ENCODE results near the gene TSC22D4.
"Not testable (repeated sequence)": the region's sequence is repeated elsewhere in the genome, so short reads cannot be mapped to it uniquely, and the experiment has no call there.

Gene TSC22D4

DNA sequence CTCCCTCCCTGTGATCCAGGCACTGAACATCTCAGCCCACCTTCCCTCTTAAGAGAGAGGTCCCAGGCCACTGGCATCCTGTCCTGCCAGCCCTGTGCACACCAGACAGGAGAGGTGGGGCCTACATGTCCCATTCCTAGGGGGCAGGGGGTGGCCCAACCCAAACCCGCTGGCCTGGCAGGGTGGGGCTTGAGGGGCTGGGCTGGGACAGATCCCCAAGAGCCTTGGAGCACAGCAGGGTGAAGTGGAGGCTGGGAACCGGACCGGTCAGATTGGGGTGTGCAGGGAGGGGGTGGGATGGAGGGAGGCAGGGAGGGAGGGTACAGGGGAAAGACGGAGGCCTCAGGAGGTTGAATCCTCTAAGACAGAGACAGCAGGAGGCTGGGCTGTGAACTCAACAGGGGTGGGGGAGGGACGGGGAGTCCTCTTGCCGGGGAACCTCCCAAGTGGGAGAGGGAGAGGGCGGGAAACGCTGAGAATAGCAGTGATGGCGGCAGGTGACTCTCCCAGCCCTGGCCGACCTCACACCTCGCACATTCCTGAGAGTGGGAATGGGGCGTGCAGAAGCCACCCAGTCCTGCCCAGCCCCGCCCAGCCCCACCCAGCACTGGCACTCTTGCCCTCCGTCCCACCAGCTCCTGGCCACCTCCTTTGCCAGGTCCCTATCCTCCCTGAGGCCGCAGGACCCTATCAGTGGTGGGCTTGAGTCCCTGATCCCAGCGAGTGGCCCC lies 6.7 kb downstream of the TSC22D4 start:
- no peak for DNase-seq

DNA sequence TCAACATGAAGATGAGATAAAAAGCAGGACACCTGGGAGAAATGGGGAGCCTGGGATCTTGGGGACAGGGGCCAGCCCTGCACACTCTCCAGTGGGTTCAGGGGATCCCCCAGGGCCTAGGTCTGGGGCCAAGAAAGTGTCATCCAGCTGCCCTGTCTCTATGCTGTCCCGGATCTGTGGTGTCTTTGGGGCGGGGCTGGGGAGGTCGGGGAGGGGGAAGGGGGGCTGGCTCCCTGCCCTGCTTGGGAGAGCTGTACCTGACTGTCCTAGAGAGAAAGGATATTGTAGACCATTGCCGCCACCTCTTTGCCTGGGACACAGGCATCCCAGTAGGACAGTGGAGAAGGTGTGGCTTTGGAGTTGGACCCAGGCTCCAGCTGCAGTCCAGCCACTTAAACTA lies 8.0 kb downstream of the TSC22D4 start:
- DNase-seq = no peak

- DNase-seq = peak; percentile 83
Measured at GRCh38 chr7:100469227-100470044, 9.6 kb downstream of the TSC22D4 start.

GRCh38 chr7:100467638-100468373 lies 11.2 kb downstream of the TSC22D4 start:
- DNase-seq = no peak

- no peak for DNase-seq
Measured at GRCh38 chr7:100466653-100467605, 12.1 kb downstream of the TSC22D4 start.

GRCh38 chr7:100465702-100466311 lies 13.2 kb downstream of the TSC22D4 start:
- DNase-seq = no peak

DNA sequence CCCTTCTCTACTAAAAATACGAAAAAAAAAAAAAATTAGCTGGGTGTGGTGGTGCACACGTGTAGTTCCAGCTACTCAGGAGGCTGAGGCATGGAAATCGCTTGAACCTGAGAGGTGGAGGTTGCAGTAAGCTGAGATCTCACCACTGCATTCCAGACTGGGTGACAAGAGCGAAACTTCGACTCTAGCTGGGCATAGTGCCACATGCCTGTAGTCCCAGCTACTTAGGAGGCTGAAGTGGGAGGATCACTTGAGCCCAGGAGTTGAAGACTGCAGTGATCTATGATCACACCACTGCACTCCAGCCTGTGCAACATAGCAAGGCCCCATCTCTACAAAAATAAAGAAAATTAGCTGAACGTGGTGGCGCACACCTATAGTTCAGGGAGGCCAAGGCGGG lies 13.7 kb downstream of the TSC22D4 start:
- DNase-seq = no peak

DNA sequence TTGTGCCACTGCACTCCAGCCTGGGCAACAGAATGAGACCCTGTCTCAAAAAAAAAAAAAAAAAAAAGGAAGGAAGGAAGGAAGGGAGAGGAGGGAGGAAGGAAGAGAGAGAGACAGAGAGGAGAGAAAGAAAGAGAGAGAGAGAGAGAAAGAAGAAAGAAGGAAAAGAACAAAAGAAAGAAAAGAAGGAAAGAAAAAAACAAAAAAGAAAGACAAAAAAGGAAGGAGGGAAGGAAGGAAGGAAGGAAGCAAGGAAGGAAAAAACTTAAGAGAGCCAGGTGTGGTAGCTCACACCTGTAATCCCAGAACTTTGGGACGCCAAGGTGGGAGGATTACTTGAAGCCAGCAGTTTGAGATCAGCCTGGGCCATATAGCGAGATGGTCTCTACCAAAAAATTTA lies 14.2 kb downstream of the TSC22D4 start:
- DNase-seq = no peak

- DNase-seq = no peak
Measured at GRCh38 chr7:100464210-100464660, 14.8 kb downstream of the TSC22D4 start, which contains the start of gene SPACDR. Gene SPACDR (minus strand): TSS chr7:100464260. CDS start chr7:100464025, 235 bp downstream.

DNA sequence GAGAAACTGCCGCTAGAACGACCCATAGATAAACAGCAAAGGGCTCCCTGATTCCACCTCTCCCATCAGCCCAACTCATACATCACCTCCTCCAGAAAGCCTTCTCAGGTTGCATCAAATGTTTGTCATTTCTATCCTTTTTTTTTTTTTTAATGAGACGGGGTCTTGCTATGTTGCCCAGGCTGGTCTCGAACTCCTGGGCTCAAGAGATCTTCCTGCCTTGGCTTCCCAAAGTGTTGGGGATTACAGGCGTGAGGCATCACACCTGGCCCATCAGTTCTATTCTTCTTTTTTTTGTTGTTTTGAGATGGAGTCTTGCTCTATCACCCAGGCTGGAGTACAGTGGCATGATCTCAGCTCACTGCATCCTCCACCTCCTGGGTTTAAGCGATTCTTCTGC lies 22.0 kb downstream of the TSC22D4 start:
- no peak for DNase-seq

DNA sequence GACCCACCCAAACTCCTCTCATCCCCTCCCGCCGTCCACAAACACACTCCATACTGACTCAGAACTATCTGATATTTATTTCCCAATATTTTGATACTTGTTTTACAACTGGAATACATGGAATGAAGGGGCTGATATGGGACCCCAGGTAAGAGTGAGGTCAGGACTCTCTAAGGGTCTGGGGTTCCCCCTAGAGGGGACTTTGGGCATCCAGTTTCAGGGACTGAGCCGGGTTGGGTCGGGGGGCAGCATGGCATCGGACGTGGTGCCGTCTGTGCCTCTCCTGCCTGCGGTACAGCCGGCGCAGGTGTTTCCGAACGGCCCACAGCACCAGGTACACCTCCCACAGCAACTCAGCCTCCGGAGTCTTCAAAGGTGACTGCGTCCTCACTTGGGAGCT lies 22.5 kb downstream of the TSC22D4 start:
- no peak for DNase-seq

- DNase-seq = no peak
Measured at GRCh38 chr7:100455206-100455605, 23.8 kb downstream of the TSC22D4 start.

- DNase-seq = not testable (repeated sequence)
Measured at GRCh38 chr7:100453854-100454253, 25.2 kb downstream of the TSC22D4 start.

DNA sequence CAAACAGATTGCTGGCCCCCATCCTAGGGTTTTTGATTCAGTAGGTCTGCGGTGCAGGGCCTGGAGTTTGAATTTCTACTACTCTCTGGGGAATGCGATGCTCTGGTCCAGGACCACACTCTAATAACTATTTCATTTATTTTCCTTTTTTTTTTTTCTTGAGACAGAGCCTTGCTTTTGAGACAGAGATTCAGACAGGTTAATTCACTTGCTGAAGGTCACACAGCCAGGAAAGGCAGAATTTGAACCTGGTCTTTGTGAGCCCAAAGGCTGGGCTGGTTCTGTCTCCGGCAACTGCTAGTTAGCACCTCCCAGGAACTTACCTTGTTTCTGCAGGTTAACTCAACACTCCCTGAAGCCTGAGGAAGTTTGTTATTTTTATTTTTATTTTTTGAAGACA lies 26.5 kb downstream of the TSC22D4 start:
- DNase-seq = no peak

DNA sequence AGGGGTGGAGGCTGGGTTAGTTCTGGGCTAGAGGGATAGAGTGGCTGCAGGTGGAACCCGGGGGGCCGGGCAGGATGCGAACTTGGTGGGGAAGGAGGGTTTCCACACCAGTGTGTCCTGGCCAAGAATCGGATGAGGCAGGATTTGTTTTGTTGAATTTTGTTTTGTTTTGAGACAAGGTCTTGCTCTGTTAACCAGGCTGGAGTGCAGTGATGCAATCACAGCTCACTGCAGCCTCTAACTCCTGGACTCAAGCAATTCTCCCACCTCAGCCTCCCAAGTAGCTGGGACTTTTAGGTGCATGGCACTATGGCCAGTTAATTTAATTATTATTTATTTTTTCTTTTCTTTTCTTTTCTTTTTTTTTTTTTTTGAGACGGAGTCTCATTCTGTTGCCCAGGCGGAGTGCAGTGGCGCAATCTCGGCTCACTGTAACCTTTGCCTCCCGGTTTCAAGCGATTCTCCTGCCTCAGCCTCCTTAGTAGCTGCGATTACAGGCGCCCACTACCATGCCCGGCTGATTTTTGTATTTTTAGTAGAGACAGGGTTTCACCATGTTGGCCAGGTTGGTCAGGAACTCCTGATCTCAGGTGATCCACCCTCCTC lies 29.7 kb downstream of the TSC22D4 start:
- no peak for DNase-seq

GRCh38 chr7:100447363-100447762 lies 31.7 kb downstream of the TSC22D4 start:
- not testable (repeated sequence) for DNase-seq

GRCh38 chr7:100446040-100446439 lies 33.0 kb downstream of the TSC22D4 start:
- no peak for DNase-seq

GRCh38 chr7:100444311-100445278 lies 34.4 kb downstream of the TSC22D4 start:
- no peak for DNase-seq

DNA sequence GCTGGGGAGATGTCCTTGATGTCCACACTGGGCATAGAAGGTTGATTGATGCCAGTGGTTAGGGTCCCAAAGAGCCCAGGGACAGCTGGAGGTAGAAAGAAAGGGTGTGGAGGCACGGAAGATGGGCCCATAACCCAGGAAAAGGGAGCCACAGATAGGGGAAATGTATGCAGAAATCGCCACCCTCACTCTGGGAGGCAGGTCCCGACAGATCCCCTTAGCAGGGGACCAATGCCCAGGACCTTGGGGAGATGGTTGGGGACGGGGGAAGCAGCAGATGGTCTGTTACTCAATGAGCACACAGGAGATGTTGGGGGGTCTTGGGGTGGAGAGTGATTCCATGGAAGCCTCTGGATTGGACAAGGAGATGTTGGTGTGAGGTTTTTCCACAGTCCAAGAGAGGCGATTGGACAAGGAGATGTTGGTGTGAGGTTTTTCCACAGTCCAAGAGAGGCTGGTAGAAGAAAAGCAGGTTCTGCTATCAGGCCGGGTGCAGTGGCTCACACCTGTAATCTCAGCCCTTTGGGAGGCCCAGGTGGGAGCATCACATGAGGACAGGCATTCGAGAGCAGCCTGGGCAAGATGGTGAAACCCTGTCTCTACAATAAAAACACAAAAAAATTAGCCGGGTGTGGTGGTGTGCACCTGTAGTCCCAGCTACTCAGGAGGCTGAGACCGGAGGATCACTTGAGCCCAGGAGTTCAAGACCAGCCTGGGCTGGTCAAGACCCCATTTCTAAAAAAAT lies 35.7 kb downstream of the TSC22D4 start:
- no peak for DNase-seq
